IPS-18c (cell line): ENCODE data around the gene DLGAP4.
A peak's percentile ranks its signal among the peaks of the same experiment; 100 is the strongest.
"Not testable (repeated sequence)": the region's sequence is repeated elsewhere in the genome, so short reads cannot be mapped to it uniquely, and the experiment has no call there.

Experiments
- H3K4me3 ChIP-seq: 2 replicates; pipeline ENCODE4 v1.7.0; 2013; ENCODE audit warnings: low read depth, mild to moderate bottlenecking, low read length, moderate library complexity; ENCODE audit not compliant: insufficient read depth
- H3K9me3 ChIP-seq: one replicate; pipeline ENCODE4 v1.6.1; 2013; ENCODE audit warnings: mild to moderate bottlenecking, low read length, moderate library complexity; ENCODE audit not compliant: control insufficient read depth, insufficient read depth

Gene DLGAP4

GRCh38 chr20:36465109-36466080 lies 159.3 kb downstream of the DLGAP4 start:
- peak overlapping the region; percentile 24 for H3K4me3 ChIP-seq
- no peaks in the 10 kb centered on the region for H3K9me3 ChIP-seq

GRCh38 chr20:36466089-36466488 lies 159.9 kb downstream of the DLGAP4 start:
- H3K4me3 ChIP-seq: no peak overlapping the region
- H3K9me3 ChIP-seq: no peaks in the 10 kb centered on the region

GRCh38 chr20:36467076-36467999 lies 161.2 kb downstream of the DLGAP4 start:
- Histone ChIP-seq H3K9me3 (no peaks in the 10 kb centered on the region), H3K4me3 (no peak overlapping the region)

DNA sequence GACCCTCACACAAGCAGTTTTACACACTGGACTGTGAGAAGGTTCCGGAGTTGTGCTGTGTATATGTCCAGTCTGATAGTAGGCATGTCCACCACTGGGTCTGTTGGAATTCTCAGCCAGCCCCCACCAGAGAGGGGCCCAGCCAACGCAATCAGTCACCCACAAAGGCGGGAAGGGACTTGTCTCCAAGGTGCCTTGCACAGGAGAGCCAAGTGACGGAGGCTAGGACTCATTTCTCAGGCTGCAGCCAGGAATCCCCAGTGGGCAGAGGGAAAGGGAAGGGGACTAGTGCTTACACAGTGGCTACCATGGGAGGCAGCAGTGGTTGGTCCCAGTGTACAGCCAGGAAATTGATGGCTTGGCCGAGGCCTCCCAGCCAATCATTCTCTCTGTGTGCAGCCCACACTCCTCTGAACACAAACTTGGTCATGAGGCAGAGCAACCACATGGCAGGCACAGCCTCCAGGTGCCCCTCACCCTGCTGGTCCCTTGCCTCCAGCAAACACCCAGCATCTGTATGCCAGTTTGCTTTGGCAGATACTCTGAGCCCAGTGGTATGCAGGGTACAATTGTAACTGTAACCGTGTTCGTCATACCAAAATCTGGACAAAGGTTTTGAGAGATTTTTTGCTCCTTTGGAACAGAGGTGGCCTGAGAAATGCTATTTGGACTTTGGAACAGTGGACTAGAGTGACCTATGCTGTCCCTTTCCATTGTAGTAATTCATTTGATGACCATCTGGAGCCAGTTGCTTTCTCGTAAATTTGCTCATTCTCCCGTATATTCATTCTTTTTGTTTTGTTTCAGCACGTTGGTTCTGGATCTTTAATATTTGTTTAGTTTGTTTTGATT lies 162.2 kb downstream of the DLGAP4 start:
- Histone ChIP-seq H3K9me3 (no peaks in the 10 kb centered on the region), H3K4me3 (no peak overlapping the region)

DNA sequence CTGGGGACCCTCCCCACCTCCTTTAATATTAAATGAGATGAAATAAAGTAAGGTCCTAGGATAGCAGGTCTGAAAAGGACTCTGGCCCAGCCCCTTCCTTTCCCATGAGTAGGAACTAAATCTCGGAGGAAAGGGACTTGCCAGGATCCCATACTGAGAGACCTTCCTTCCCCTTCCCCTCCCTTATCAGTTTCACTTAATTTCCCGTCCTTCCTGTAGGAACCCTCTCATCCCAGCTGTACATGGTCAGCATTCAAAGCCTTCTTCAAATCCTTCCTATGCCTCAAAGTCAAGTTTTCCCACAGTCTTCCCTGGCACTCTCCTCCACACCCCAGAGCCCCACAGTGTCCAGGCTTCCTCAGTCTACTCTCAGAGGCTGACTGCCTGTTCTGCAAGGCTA lies 163.8 kb downstream of the DLGAP4 start:
- H3K4me3 ChIP-seq: no peak overlapping the region

GRCh38 chr20:36471885-36472636 lies 165.9 kb downstream of the DLGAP4 start:
- Histone ChIP-seq H3K4me3 (no peak overlapping the region), H3K9me3 (no peaks in the 10 kb centered on the region)

More for the DNA sequence above, 163.8 kb downstream of the DLGAP4 start:
- H3K9me3 ChIP-seq: no peaks in the 10 kb centered on the region

- H3K4me3 ChIP-seq: no peak overlapping the region
- H3K9me3 ChIP-seq: no peaks in the 10 kb centered on the region
Observed at GRCh38 chr20:36472637-36473090, 166.5 kb downstream of the DLGAP4 start.

DNA sequence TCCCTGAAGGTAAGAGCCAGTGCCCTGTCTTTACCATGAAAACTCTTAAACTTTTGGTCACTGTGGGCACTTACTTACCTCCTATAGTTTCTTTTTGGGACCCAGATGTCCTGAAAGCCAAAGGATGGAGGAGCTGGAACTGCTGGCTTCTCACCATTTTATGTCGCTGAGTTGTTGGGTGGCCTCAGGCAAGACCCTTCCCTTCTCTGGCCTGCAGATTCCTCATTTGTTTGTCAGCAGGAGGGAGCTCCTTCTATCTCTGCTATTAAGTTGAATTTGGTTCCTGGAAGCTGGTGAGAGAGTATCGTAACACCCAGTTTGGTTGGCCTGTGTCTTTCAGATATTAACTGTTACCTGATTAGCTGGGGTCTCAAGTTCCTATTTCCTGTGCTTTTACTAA lies 167.0 kb downstream of the DLGAP4 start:
- Histone ChIP-seq H3K9me3 (no peaks in the 10 kb centered on the region), H3K4me3 (no peak overlapping the region)

GRCh38 chr20:36474563-36474962 lies 168.4 kb downstream of the DLGAP4 start:
- H3K9me3 ChIP-seq: no peaks in the 10 kb centered on the region
- H3K4me3 ChIP-seq: no peak overlapping the region

DNA sequence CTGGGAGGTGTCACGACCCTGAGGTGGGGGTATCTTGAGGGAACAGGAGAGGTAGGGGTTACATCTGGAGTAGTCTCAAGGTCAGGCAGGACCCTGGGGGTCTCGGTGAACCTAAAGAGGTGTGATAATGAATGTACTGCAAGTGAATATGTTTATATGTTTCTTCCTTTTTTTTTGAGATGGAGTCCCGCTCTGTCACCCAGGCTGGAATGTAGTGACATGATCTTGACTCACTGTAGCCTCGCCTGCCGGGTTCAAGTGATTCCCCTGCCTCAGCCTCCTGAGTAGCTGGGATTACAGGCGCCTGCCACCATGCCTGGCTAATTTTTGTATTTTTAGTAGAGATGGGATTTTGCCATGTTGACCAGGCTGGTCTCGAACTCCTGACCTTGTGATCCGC lies 168.9 kb downstream of the DLGAP4 start:
- H3K9me3 ChIP-seq, H3K4me3 ChIP-seq: not testable (repeated sequence)

GRCh38 chr20:36477475-36477874 lies 171.3 kb downstream of the DLGAP4 start:
- Histone ChIP-seq H3K4me3 (no peak overlapping the region), H3K9me3 (no peaks in the 10 kb centered on the region)

DNA sequence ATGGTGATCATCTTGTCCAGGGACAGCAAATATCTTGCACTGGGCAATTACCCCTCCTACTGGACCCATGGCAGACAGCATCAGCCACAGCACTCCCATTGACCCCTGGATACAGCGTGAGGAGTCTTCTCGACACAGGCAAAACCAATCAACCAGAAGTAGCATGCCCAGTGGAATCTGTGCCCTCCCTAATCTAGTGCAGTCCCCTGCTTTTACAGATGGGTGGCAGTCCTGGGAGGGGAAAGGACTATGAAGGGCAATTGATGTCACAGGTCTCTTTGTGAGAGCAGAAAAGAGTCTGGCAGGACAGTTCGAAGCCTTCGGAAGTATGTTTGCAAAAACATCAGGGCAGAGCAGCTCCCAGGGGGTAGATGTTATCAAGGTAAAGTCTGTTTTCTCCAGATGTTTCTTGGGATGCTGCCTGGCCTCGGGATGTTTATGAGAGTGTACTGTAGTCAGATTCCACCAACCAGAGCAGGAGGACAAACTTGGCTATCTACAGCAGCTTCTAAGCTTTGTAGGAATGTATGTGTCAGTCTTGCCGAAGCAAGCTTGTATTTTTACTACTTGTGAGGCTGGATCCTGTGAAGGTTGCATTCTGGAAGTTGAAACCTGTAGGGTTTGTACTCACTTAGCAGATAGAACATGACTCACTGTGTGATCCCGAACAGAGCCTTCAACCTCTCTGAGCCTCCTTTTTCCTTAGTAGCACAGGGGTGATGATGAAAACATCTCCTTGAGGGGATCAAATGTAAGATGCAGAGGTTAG lies 172.2 kb downstream of the DLGAP4 start:
- no peaks in the 10 kb centered on the region for H3K9me3 ChIP-seq
- no peak overlapping the region for H3K4me3 ChIP-seq

DNA sequence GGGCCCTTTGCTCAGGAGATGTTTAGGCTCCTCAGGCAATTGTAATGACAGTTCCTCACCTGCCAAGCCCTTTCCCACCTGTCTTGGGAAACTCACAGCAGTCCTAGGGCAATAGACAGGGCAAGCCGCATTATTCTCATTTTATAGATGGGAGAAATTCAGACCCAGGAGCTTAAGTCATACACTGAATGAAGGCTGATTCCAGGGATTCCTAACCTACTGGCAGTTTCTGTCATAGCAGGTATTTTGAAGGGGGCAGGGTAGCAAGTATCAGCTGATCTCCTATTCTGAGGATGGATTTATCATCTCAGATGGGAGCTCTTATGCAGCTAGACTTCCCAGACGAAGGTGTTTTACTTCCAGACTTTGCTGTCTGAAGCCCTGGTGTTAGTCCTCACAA lies 173.8 kb downstream of the DLGAP4 start:
- H3K4me3 ChIP-seq: no peak overlapping the region
- H3K9me3 ChIP-seq: no peaks in the 10 kb centered on the region

DNA sequence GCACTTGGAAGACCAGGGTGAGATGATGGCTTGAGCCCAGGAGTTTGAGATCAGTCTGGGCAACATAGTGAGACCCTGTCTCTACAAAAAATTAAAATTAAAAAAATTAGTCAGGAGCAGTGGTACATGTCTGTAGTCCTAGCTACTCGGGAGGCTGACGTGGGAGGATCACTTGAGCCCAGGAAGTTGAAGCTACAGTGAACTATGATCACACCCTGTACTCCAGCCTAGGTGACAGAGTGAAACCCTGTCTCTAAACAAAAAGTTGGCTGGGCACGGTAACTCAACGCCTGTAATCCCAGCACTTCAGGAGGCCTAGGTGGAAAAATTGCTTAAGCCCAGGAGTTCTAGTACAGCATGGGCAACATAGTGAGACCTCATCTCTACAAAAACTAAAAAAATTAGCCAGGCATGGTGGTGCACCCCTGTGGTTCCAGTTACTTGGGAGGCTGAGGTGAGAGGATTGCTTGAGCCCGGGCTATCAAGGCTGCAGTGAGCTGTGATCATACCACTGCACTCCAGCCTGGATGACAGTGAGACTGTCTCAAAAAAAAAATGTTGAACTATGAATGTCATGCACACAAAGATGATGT lies 174.4 kb downstream of the DLGAP4 start:
- no peaks in the 10 kb centered on the region for H3K9me3 ChIP-seq
- H3K4me3 ChIP-seq: no peak overlapping the region

GRCh38 chr20:36481380-36482043 lies 175.4 kb downstream of the DLGAP4 start:
- H3K4me3 ChIP-seq: no peak overlapping the region
- H3K9me3 ChIP-seq: no peaks in the 10 kb centered on the region
